OCI-LY1 (cell line): Measurements from ENCODE around the gene CCDC102A.

ENCODE experiments used
- H2AFZ ChIP-seq: fragments of 200-600 bp; sonication (generic), shearing (Covaris generic); 2 replicates; pipeline ENCODE4 v1.6.0; 2014; ENCODE audit warnings: antibody characterized with exemption, mild to moderate bottlenecking, low read length
- H3F3A ChIP-seq: fragments of 200-600 bp; sonication (generic), shearing (Covaris generic); 2 replicates; pipeline ENCODE4 v1.6.0; 2014; ENCODE audit warnings: mild to moderate bottlenecking, antibody characterized with exemption, low read length, moderate library complexity; ENCODE audit not compliant: insufficient read depth
- H3K27ac ChIP-seq: fragments of 200-600 bp; sonication (generic); 2 replicates; pipeline ENCODE4 v1.5.1; 2014; ENCODE audit warnings: low read length, mixed run types, mild to moderate bottlenecking, low read depth; ENCODE audit not compliant: poor library complexity, severe bottlenecking
- H3K27me3 ChIP-seq: fragments of 200-600 bp; sonication (generic); 2 replicates; pipeline ENCODE4 v1.6.0; 2014; ENCODE audit warnings: antibody characterized with exemption, mild to moderate bottlenecking, low read length, moderate library complexity; ENCODE audit not compliant: insufficient read depth
- H3K36me3 ChIP-seq: fragments of 200-600 bp; sonication (generic); 2 replicates; pipeline ENCODE4 v1.6.1; 2014; ENCODE audit warnings: mild to moderate bottlenecking, antibody characterized with exemption, low read length, moderate library complexity, mixed read lengths; ENCODE audit not compliant: insufficient read depth
- H3K4me1 ChIP-seq: fragments of 200-600 bp; sonication (generic); 2 replicates; pipeline ENCODE4 v1.5.1; 2014; ENCODE audit warnings: mild to moderate bottlenecking, low read length, moderate library complexity; ENCODE audit not compliant: insufficient read depth, severe bottlenecking
- H3K4me2 ChIP-seq: fragments of 200-600 bp; sonication (generic), shearing (Covaris generic); 2 replicates; pipeline ENCODE4 v1.6.1; 2014; ENCODE audit warnings: low read length
- H3K4me3 ChIP-seq: fragments of 200-600 bp; sonication (generic); 2 replicates; pipeline ENCODE4 v1.5.1; 2014; ENCODE audit warnings: low read length, low read depth, mild to moderate bottlenecking, mixed read lengths; ENCODE audit not compliant: poor library complexity, severe bottlenecking
- H3K79me2 ChIP-seq: fragments of 200-600 bp; shearing (Covaris generic); 2 replicates; pipeline ENCODE4 v1.6.1; 2016; ENCODE audit warnings: mixed run types, low read length, mixed read lengths; ENCODE audit not compliant: insufficient read depth
- H3K9ac ChIP-seq: fragments of 200-600 bp; sonication (generic), shearing (Covaris generic); 2 replicates; pipeline ENCODE4 v1.6.1; 2014; ENCODE audit warnings: mild to moderate bottlenecking, low read length, mixed read lengths
- H3K9me2 ChIP-seq: fragments of 200-600 bp; sonication (generic), shearing (Covaris generic); 2 replicates; pipeline ENCODE4 v1.6.1; 2014; ENCODE audit warnings: low read depth, mild to moderate bottlenecking, low read length, mixed read lengths
- H3K9me3 ChIP-seq: fragments of 200-600 bp; shearing (Covaris generic); 2 replicates; pipeline ENCODE4 v1.6.1; 2014; ENCODE audit warnings: low read length, mixed read lengths
- H4K20me1 ChIP-seq: fragments of 200-600 bp; sonication (generic), shearing (Covaris generic); 2 replicates; pipeline ENCODE4 v1.6.0; 2016; ENCODE audit warnings: mild to moderate bottlenecking, low read length; ENCODE audit not compliant: insufficient read depth
- EZH2 ChIP-seq: fragments of 200-600 bp; sonication (generic), shearing (Covaris generic); IDR thresholded peaks from 2 replicates; pipeline ENCODE4 v1.8.0; 2017; ENCODE audit warnings: borderline replicate concordance, mixed run types, mild to moderate bottlenecking, antibody characterized with exemption, low read length, moderate library complexity, mixed read lengths
- TF ChIP-seq, protein P1 (sequence below): fragments of 200-600 bp; sonication (generic), shearing (Covaris generic); IDR thresholded peaks from 2 replicates; pipeline ENCODE4 v1.5.1; 2017; ENCODE audit warnings: mild to moderate bottlenecking, antibody characterized with exemption, low read length, moderate library complexity, mixed read lengths

CCDC102A gene

DNA sequence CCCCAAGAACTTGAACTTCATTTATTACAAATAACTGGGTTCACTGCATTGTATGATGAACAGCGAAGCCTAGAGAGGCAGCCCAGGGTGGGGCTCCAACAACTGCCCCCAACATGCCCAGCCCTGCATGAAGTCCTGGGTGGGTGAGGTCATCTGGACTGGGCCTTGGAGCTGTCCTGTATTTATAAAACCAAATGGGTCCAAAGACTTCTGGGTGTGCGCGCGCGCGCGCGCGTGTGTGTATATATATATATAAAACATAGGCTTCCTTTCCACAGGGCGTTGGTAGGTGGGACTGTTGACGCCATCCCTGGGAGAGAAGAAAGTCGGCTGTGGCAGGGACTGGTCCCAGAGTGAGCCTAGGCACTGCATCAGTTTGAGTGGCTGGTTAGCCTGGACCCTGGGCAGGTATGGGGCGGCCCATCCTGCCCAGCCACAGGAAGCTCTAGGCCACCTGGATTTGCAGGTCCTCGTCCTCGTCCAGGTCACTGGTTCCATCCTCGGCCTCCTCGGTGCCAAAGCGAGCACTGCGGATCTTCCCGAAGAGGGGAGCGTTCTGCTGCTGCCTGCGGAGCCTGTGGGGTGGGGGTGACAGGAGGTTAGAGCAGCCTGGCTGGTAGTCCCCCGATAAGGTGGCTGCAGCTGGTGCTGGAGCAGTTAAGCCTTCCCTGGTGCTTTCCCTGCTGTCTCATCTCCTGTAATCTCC, 23.9 kb downstream of the CCDC102A start:
- Histone ChIP-seq H3K9me2 (no peaks in the 10 kb centered on the region), H3K4me1 (no peaks in the 10 kb centered on the region), H3K79me2 (no peaks in the 10 kb centered on the region), H3K9ac (no peak overlapping the region), H3K4me3 (no peak overlapping the region), H4K20me1 (no peaks in the 10 kb centered on the region), H3K36me3 (no peaks in the 10 kb centered on the region), H3K27me3 (peaks cover 5% of the 10 kb centered on the region; the same call in 1 of the 2 replicates), H3F3A (no peaks in the 10 kb centered on the region), H3K9me3 (no peaks in the 10 kb centered on the region), H2AFZ (no peak overlapping the region), H3K27ac (no peak overlapping the region), H3K4me2 (no peak overlapping the region)
- no peak for TF ChIP-seq EZH2
- TF ChIP-seq, protein P1, sequence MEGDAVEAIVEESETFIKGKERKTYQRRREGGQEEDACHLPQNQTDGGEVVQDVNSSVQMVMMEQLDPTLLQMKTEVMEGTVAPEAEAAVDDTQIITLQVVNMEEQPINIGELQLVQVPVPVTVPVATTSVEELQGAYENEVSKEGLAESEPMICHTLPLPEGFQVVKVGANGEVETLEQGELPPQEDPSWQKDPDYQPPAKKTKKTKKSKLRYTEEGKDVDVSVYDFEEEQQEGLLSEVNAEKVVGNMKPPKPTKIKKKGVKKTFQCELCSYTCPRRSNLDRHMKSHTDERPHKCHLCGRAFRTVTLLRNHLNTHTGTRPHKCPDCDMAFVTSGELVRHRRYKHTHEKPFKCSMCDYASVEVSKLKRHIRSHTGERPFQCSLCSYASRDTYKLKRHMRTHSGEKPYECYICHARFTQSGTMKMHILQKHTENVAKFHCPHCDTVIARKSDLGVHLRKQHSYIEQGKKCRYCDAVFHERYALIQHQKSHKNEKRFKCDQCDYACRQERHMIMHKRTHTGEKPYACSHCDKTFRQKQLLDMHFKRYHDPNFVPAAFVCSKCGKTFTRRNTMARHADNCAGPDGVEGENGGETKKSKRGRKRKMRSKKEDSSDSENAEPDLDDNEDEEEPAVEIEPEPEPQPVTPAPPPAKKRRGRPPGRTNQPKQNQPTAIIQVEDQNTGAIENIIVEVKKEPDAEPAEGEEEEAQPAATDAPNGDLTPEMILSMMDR = no peak

DNA sequence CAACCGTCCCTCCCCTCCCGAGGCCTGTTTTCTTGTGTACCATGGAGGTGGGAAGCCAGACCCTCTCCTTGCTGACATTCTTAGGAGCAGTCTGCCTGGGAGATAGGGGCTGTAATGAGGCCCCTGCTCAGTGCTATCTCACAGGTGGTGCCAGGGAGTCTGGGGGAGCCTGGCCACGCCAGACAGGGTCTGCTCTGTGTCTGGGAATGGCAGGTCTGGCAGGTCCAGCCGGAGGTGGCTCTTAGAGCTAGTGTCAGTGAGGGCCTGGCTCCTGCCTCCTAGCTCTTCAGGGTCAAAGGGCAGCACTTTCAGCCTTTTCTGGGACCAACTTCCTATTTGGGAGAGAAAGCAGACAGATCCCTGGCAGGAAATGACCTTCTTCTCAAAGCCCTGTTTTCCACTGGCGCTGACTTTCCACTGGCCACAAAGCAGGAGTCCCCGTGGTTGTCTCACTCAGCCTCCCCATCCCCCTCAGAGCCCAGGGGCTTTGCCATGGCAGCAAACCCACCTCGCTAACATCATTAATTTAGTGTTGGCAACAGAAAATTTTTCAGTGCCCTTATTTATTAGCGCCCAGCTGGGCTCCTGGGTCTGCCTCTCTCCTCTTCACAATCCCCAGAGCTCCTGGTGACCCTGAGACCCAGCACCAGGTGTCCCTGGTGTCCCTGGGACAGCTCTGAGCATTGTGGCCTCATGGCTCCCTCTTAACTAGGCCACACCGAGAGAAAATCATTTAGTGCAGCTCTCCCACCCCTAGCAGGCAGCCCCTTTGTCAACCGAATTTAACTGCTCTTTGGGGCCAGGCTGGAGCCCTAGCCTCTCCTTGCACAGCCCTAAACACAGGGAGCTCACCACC, 26.1 kb downstream of the CCDC102A start:
- Histone ChIP-seq H3K9ac (no peak overlapping the region), H3K4me3 (no peak overlapping the region), H4K20me1 (no peaks in the 10 kb centered on the region), H3K4me2 (no peak overlapping the region), H3K27me3 (peaks cover 8% of the 10 kb centered on the region; the same call in 1 of the 2 replicates), H3K4me1 (no peaks in the 10 kb centered on the region), H2AFZ (no peak overlapping the region), H3K36me3 (no peaks in the 10 kb centered on the region), H3K9me3 (no peaks in the 10 kb centered on the region), H3K9me2 (no peaks in the 10 kb centered on the region), H3K27ac (no peak overlapping the region), H3F3A (no peaks in the 10 kb centered on the region), H3K79me2 (no peaks in the 10 kb centered on the region)
- TF ChIP-seq EZH2 = no peak
- TF ChIP-seq, protein P1 = no peak

DNA sequence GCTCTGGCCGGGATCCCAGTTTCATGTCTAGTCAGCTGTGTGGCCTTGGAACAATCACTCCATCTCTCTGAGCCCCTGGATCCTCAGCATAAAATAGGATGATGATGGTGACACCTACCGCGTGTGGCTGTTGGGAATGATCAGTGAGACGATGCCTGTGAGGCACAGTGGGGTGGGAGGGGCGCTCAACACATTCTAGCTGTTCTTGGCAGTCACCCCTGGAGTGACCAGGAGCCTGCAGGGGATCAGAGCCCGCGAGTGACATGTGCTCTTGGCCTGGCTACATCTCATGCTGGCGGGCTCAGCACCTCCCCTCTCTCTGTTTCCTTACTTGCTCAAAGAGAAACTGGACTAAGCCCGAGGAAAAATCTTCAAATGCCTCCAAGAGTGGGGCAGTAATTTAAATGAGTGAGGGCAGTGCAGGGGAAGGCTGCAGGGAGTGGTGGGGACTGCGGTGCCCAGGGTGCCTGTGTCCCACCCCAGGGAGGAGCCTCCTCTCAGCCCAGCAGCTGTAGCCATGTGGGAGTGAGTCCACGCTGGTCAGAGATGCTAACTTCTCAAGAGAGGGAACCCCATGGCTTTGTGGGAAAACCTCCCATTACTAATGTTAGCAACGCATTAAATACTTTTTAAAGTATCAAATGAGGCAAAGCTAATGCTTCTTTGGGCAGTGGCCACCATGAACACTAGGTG, 27.0 kb downstream of the CCDC102A start:
- no peaks in the 10 kb centered on the region for H3F3A ChIP-seq
- no peaks in the 10 kb centered on the region for H4K20me1 ChIP-seq
- TF ChIP-seq, protein P1 = no peak
- TF ChIP-seq EZH2 = no peak
- H3K4me2 ChIP-seq = no peak overlapping the region
- peaks cover 8% of the 10 kb centered on the region; the same call in 1 of the 2 replicates for H3K27me3 ChIP-seq
- no peaks in the 10 kb centered on the region for H3K9me3 ChIP-seq
- no peaks in the 10 kb centered on the region for H3K79me2 ChIP-seq
- H3K9me2 ChIP-seq = no peaks in the 10 kb centered on the region
- no peak overlapping the region for H2AFZ ChIP-seq
- no peak overlapping the region for H3K27ac ChIP-seq
- no peak overlapping the region for H3K4me3 ChIP-seq
- no peaks in the 10 kb centered on the region for H3K4me1 ChIP-seq
- H3K9ac ChIP-seq = no peak overlapping the region
- H3K36me3 ChIP-seq = no peaks in the 10 kb centered on the region
